Measurements from ENCODE around the gene SLC18A3.

- TF ChIP-seq CTCF (IDR thresholded peaks at IDR 0.05) (no peak), POLR2A (IDR thresholded peaks at IDR 0.05) (no peak)
These were observed 41.1 kb downstream of the SLC18A3 start for GRCh38 chr10:49651039-49651835.

Data from uterus (tissue), 2 donors.